Right lobe of liver (tissue), 6 donors: Measurements from ENCODE around the gene PLCE1. TPM values are rescaled to one million over a fixed set of nuclear protein-coding genes. Genes with fewer than 3 reads are reported as not detected.
"Not testable (repeated sequence)": the region's sequence is repeated elsewhere in the genome, so short reads cannot be mapped to it uniquely, and the experiment has no call there.

Experiments used
- ATAC-seq, 4 donors: fragments of 200-7000 bp; cut with Tn5 transposase; one replicate each; pipeline ENCODE4 v1.9.1; 2020; ENCODE audit warnings: mild to moderate bottlenecking in 4 of 4, moderate library complexity in 4 of 4
- DNase-seq, 3 donors: peaks; one replicate each; pipeline ENCODE4 v3.0.0-alpha.2; 2020
- H3K27ac ChIP-seq, 3 donors: fragments of 200-600 bp; one replicate each; pipeline ENCODE4 v1.8.0; 2022
- H3K27me3 ChIP-seq, 2 donors: fragments of 200-600 bp; one replicate each; pipeline ENCODE4 v1.8.0; 2022
- H3K36me3 ChIP-seq, 4 donors: fragments of 200-600 bp; sonication (generic) in 1 of 4; one replicate each; pipeline versions ENCODE4 v1.5.1 to v1.8.0; 2017 to 2022; ENCODE audit warnings: control low read depth in 1 of 4
- H3K4me1 ChIP-seq, 4 donors: fragments of 200-600 bp; sonication (generic) in 1 of 4; one replicate each; pipeline versions ENCODE4 v1.5.1 to v1.8.0; 2017 to 2022; ENCODE audit warnings: control low read depth in 1 of 4
- H3K4me3 ChIP-seq, 3 donors: fragments of 200-600 bp; one replicate each; pipeline ENCODE4 v1.8.0; 2022
- H3K9me3 ChIP-seq, 4 donors: fragments of 200-600 bp; sonication (generic) in 1 of 4; one replicate each; pipeline versions ENCODE4 v1.5.1 to v1.8.0; 2017 to 2022; ENCODE audit warnings: control low read depth in 1 of 4
- POLR2A ChIP-seq: fragments of 450-650 bp; IDR thresholded peaks from one replicate; pipeline ENCODE4 v1.6.1; 2017; ENCODE audit warnings: antibody characterized with exemption, mild to moderate bottlenecking
- WGBS: methylation state at CpG from one replicate; pipeline ENCODE4 v1.1.6; 2018; ENCODE audit warnings: low coverage, low lambda C conversion rate; ENCODE audit not compliant: insufficient coverage; ENCODE audit errors: missing lambda C conversion rate; 5-methylcytosine and 5-hydroxymethylcytosine counted together
- intact Hi-C, 2 donors: fragments of 100-400 bp; cut with DNase I; formaldehyde crosslinking; loops; one replicate each; pipeline versions ENCODE4 v1.11.2 to v1.14.1; 2022
- total RNA-seq, 6 experiments: library from RNA; depleted of rRNA in 2 of 6; stranded (reverse); fragments of >200 nt in 2 of 6; fragmentation: NEBNext Ultra II Directional in 3 of 6; extraction: Animal tissue kit (Norgen Biotek cat#: 25700) in 3 of 6; gene quantifications; one replicate each; pipeline versions ENCODE4 v1.1.0 to v1.2.4, GENCODE V29; 2016 to 2023
- TF ChIP-seq, protein P1 (sequence below), 4 donors: fragments of 200-600 bp in 3 of 4; fragments of 450-650 bp in 1 of 4; IDR thresholded peaks; one replicate each; pipeline versions ENCODE4 v1.5.1 to v1.8.0; 2016 to 2022; ENCODE audit warnings: antibody characterized with exemption in 4 of 4, mild to moderate bottlenecking in 2 of 4
- donor health status: DM: no; HTN: yes; CAD: no.
- donor health status: DM: no; HTN: no; CAD: no.
- donor health status: DM: no; HTN: no; CAD: no.
- donor health status: DM: no; HTN: yes; CAD: no.
- donor health status: DM: no; HTN: yes; CAD: no.

Gene PLCE1
- total RNA-seq, 6 experiments from 2014 or later: 0.24 to 0.95 (median 0.55) TPM

DNA sequence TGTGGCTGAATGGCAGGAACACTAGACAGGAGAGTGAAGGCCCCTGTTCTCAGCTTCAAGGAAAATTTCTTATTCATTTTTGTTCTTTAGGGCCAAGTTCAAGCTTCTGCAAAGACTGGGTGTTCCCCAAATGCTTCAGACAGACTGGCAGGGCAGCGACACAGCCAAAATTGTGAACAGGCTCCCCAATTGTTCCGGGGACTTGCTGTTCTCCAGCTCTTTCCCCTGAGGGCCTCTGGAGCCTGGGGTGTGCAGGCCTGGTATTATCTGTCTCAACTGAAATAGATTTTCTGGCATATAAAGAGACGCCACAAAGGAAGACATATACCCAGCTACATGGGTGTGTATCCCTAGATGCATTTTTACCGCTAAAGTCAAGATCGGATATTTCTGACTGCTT lies 30.3 kb upstream of the PLCE1 start:
- TF ChIP-seq POLR2A: no peak
- TF ChIP-seq, protein P1, sequence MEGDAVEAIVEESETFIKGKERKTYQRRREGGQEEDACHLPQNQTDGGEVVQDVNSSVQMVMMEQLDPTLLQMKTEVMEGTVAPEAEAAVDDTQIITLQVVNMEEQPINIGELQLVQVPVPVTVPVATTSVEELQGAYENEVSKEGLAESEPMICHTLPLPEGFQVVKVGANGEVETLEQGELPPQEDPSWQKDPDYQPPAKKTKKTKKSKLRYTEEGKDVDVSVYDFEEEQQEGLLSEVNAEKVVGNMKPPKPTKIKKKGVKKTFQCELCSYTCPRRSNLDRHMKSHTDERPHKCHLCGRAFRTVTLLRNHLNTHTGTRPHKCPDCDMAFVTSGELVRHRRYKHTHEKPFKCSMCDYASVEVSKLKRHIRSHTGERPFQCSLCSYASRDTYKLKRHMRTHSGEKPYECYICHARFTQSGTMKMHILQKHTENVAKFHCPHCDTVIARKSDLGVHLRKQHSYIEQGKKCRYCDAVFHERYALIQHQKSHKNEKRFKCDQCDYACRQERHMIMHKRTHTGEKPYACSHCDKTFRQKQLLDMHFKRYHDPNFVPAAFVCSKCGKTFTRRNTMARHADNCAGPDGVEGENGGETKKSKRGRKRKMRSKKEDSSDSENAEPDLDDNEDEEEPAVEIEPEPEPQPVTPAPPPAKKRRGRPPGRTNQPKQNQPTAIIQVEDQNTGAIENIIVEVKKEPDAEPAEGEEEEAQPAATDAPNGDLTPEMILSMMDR (IDR thresholded peaks at IDR 0.05): no peak
- Histone ChIP-seq H3K36me3 (no peaks in the 10 kb centered on the region), H3K4me1 (no peaks in the 10 kb centered on the region), H3K4me3 (no peak overlapping the region), H3K27ac (no peak overlapping the region), H3K27me3 (no peaks in the 10 kb centered on the region), H3K9me3 (no peaks in the 10 kb centered on the region)
- ATAC-seq: no peak
- DNase-seq: no peak
- intact Hi-C loops: no loop called here
- WGBS: 97% methylated on average over 5 of the region's 5 CpGs

- TF ChIP-seq, protein P1 (IDR thresholded peaks at IDR 0.05): no peak
- no peak for TF ChIP-seq POLR2A
- no peak overlapping the region for H3K4me3 ChIP-seq
- H3K9me3 ChIP-seq: no peaks in the 10 kb centered on the region
- ATAC-seq: no peak
- intact Hi-C loops: no loop called here
- no peak overlapping the region for H3K27ac ChIP-seq
- no peaks in the 10 kb centered on the region for H3K36me3 ChIP-seq
- H3K4me1 ChIP-seq: no peaks in the 10 kb centered on the region
- no peak for DNase-seq
- H3K27me3 ChIP-seq: no peaks in the 10 kb centered on the region
Measured at GRCh38 chr10:93965911-93966310, 27.8 kb upstream of the PLCE1 start.

DNA sequence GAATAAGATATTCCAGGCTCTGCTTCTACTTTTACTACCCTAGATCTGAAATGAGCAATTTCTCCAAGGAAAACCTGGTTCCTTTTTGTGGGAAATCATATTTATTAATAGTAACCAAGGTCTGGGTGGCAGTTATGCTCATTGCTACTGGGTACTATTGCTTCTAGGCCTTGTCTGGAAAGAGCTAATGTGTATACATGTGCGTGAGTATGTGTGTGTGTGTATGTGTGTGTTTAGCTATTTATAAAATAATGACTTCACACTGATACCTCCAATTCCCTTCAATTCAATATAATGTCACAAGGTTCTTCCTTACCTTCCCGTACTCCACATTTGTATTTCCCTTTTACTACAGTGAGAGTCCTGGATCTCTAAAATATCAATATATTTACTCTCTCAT lies 26.0 kb upstream of the PLCE1 start:
- 82% methylated on average over 2 of the region's 2 CpGs for WGBS
- TF ChIP-seq, protein P1 (IDR thresholded peaks at IDR 0.05): no peak
- TF ChIP-seq POLR2A: no peak
- no peaks in the 10 kb centered on the region for H3K36me3 ChIP-seq

DNA sequence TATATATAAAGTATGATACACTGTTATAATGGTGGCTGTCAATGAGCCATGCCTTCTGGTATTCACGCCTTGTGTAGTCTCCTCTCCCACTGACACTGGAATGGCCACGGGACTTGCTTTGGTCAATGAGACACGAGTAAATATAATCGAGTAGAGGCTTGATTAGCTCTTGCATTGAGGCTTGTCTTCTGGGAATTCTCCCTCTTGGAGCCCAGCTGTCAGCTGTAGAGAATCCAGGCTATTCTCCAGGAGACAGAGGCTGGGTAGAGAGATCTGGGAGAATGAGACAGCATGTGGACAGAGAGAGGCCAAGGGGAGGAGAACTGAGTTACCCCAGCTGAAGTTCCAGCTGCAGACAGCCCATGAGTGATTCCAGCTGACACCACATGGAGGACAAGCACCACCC lies 25.2 kb upstream of the PLCE1 start:
- 67% methylated on average over 4 of the region's 4 CpGs for WGBS
- Histone ChIP-seq H3K4me1 (no peaks in the 10 kb centered on the region), H3K36me3 (no peaks in the 10 kb centered on the region), H3K27me3 (no peaks in the 10 kb centered on the region), H3K4me3 (no peak overlapping the region), H3K9me3 (no peaks in the 10 kb centered on the region), H3K27ac (no peak overlapping the region)
- intact Hi-C loops: no loop called here
- DNase-seq (no peak), ATAC-seq (no peak)
- TF ChIP-seq POLR2A: no peak
- TF ChIP-seq, protein P1 (IDR thresholded peaks at IDR 0.05): no peak

More for the DNA sequence above, 26.0 kb upstream of the PLCE1 start:
- H3K9me3 ChIP-seq: no peaks in the 10 kb centered on the region
- H3K27ac ChIP-seq: no peak overlapping the region
- DNase-seq (no peak), ATAC-seq (no peak)
- H3K27me3 ChIP-seq: no peaks in the 10 kb centered on the region
- intact Hi-C loops: no loop called here
- H3K4me1 ChIP-seq: no peaks in the 10 kb centered on the region
- H3K4me3 ChIP-seq: no peak overlapping the region

DNA sequence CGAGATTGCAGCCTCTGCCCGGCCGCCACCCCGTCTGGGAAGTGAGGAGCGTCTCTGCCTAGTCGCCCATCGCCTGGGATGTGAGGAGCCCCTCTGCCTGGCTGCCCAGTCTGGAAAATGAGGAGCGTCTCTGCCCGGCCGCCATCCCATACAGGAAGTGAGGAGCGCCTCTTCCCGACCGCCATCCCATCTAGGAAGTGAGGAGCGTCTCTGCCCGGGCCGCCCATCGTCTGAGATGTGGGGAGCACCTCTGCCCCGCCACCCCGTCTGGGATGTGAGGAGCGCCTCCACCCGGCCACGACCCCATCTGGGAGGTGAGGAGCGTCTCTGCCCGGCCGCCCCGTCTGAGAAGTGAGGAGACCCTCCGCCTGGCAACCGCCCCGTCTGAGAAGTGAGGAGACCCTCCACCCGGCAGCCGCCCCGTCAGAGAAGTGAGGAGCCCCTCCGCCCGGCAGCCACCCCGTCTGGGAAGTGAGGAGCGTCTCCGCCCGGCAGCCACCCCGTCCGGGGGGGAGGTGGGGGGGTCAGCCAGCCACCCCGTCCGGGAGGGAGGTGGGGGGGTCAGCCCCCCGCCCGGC lies 23.2 kb upstream of the PLCE1 start:
- H3K27me3 ChIP-seq, H3K27ac ChIP-seq, intact Hi-C loops, H3K4me1 ChIP-seq, ATAC-seq, H3K9me3 ChIP-seq, H3K36me3 ChIP-seq, DNase-seq, H3K4me3 ChIP-seq: not testable (repeated sequence)
- WGBS: 100% methylated on average over 1 of the region's 44 CpGs
